ENCODE results near the gene CSTF2T.
"Not testable (repeated sequence)": the region's sequence is repeated elsewhere in the genome, so short reads cannot be mapped to it uniquely, and the experiment has no call there.

The CSTF2T gene

DNA sequence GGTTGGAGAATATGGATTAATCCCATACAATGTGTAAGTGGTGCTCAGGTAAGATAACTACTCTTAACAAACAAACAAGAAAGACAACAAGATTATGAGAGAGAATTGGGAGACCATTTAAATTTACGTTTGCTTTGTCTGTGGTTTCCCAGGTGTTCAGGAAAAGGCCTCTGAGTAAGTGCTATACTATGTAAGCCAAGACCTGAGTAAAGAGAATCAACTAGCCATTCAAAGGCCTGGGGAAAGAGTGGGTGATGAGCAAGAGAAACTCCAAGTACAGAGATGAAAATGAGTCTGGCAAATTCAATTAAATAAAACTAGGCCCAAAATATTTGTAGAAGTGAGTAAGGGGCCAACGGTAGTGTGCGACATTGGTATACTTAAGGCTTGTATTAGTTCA is 9.9 kb downstream of the CSTF2T start:
- no peak overlapping the region for H3K4me3 ChIP-seq (ENCODE audit: low read depth, low read length)
- TF ChIP-seq, protein P1, sequence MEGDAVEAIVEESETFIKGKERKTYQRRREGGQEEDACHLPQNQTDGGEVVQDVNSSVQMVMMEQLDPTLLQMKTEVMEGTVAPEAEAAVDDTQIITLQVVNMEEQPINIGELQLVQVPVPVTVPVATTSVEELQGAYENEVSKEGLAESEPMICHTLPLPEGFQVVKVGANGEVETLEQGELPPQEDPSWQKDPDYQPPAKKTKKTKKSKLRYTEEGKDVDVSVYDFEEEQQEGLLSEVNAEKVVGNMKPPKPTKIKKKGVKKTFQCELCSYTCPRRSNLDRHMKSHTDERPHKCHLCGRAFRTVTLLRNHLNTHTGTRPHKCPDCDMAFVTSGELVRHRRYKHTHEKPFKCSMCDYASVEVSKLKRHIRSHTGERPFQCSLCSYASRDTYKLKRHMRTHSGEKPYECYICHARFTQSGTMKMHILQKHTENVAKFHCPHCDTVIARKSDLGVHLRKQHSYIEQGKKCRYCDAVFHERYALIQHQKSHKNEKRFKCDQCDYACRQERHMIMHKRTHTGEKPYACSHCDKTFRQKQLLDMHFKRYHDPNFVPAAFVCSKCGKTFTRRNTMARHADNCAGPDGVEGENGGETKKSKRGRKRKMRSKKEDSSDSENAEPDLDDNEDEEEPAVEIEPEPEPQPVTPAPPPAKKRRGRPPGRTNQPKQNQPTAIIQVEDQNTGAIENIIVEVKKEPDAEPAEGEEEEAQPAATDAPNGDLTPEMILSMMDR (IDR thresholded peaks at IDR 0.05; ENCODE audit: control insufficient read depth, extremely low read depth, insufficient read depth) = no peak
- DNase-seq (ENCODE audit: low read depth) = no peak

DNA sequence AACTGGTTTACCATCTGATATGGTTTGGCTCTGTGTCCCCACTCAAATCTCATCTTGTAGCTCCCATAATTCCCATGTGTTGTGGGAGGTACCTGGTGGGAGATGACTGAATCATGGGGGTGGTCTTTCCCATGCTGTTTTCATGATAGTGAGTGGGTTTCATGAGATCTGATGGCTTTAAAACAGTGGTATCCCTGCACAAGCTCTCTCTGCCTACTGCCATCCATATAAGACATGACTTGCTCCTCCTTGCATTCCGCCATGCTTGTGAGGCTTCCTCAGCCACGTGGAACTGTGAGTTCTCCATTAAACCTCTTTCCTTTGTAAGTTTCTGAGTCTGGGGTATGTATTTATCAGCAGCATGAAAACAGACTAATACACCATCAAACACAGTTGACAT is 10.6 kb downstream of the CSTF2T start:
- not testable (repeated sequence) for DNase-seq (ENCODE audit: low read depth); H3K4me3 ChIP-seq (ENCODE audit: low read depth, low read length)

DNA sequence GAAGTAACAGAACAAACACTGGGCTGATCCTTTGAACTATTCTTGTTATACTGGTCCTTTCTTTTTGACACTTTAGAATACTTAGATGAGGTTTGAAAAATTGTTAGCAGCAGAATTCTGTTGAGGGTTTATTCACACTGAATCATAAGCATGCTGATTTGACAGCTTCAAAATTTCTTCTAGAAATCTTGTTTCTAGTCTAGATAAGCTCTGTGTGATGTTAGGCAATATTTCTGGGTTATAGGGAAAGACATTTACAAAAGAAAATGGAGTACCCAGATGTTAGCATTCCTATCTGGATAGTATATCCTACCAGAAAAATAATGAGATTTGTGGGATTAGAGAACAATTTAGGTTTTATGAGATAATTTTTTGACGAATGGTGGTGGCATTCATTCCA is 12.1 kb downstream of the CSTF2T start:
- DNase-seq (ENCODE audit: low read depth) = no peak
- no peak overlapping the region for H3K4me3 ChIP-seq (ENCODE audit: low read depth, low read length)
- TF ChIP-seq, protein P1 (IDR thresholded peaks at IDR 0.05; ENCODE audit: control insufficient read depth, extremely low read depth, insufficient read depth) = no peak

DNA sequence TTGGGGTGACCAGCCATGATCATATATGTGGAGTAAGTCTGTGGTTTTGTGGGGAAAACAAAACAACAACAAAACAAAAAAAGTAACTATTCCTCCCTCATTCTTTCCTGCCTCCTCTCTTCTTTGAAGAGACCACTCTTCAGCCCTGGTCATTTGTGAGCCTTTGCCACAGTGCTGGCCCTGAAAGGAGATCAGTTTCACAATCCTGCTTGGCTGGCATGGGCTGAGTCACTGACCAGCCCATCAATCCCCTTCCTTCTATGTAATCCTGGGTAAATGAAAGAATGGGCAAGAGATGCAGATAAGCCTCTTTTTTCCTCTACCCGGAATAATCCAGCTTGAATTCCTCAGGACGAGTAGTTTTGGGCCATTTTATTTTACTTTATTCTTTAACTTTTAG is 13.6 kb downstream of the CSTF2T start:
- TF ChIP-seq, protein P1 (IDR thresholded peaks at IDR 0.05; ENCODE audit: control insufficient read depth, extremely low read depth, insufficient read depth) = no peak
- H3K4me3 ChIP-seq (ENCODE audit: low read depth, low read length) = no peak overlapping the region
- DNase-seq (ENCODE audit: low read depth) = no peak

DNA sequence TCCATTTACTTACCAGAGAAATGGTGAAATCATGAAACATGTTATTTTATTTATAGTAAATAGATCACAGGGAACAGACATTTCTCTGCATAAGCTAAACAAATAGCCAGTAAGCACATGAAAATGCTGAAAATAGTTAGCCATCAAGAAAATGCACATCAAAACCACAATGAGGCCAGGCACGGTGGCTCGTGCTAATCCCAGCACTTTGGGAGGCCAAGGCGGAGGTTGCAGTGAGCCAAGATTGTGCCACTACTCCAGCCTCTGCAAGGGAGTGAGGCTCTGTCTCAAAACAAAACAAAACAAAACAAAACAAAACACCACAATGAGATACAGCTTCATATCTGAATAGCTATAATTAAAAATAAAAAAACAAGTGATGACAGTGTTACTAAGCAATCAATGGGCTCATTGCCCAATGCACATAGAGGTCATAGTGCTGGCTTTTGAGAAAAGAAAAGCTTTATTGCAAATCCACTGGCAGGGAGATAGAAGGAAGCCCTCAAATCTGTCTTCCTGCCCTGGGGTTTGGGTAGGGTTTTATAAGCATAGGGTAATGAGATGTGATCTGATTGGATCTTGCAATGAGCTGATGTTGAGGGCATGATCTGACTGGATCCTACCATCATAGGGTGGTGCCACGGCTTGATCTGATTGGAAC is 16.2 kb downstream of the CSTF2T start:
- TF ChIP-seq, protein P1 (IDR thresholded peaks at IDR 0.05; ENCODE audit: control insufficient read depth, extremely low read depth, insufficient read depth) = no peak
- DNase-seq (ENCODE audit: low read depth) = no peak
- H3K4me3 ChIP-seq (ENCODE audit: low read depth, low read length) = no peak overlapping the region

DNA sequence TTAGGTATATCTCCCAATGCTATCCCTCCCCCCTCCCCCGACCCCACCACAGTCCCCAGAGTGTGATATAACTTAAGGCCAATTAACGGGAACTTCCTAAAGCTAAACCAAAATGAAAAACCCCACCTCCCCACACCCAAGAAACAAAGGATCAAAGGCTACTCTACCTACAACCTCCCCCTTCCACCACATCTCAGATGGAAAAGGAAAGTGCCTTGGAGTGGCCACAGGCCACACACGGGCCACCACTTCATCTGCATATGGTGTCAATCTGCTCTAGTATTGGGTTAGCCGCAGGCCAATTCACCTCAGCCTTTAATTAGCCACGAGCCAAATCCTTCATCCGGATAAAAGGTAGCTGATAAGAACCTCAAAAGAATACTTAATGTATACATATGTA is 19.6 kb downstream of the CSTF2T start:
- TF ChIP-seq, protein P1 (IDR thresholded peaks at IDR 0.05; ENCODE audit: control insufficient read depth, extremely low read depth, insufficient read depth) = no peak
- no peak for DNase-seq (ENCODE audit: low read depth)
- H3K4me3 ChIP-seq (ENCODE audit: low read depth, low read length) = no peak overlapping the region

DNA sequence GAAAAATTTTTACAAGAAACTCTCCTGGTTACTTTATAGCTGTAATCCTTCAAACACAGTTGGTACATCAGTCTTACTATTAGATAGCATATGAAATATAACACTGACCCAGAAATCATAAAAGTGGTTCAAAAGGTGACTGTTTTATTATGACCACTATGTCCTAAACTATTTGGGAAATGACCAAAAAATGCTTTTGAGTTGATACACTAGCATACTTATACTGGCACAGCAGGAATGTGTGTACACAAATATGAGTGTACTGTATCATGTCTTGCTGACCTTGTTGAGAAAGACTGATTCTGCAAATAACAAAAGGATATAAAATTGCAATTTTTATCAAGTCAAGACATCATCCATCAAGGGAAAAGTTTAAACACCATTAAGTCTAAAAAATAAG is 24.3 kb downstream of the CSTF2T start:
- no peak overlapping the region for H3K4me3 ChIP-seq (ENCODE audit: low read depth, low read length)
- no peak for DNase-seq (ENCODE audit: low read depth)
- TF ChIP-seq, protein P1 (IDR thresholded peaks at IDR 0.05; ENCODE audit: control insufficient read depth, extremely low read depth, insufficient read depth) = no peak
